ENCODE data around the gene TBCEL.

Gene TBCEL

DNA sequence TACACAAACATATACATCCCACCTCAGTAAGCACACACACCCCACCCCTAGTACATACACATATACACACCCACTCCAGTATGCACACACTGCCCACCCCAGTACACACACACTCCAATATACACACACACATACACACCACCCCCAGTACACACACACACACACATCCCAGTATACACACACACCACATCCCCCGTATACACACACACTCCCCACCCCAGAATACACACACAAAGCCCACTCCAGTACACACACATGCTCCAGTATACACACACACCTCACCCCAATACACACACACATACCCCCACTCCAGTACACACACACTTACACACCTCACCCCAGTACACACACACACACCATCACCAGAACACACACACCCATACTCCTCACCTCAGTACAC lies 84.5 kb downstream of the TBCEL start:
- no peaks in the 10 kb centered on the region for H3K9me3 ChIP-seq (ENCODE audit: insufficient read depth, low read length, severe bottlenecking)
- H3K9ac ChIP-seq (ENCODE audit: low read depth, low read length), result no peak overlapping the region
- H3K4me2 ChIP-seq (ENCODE audit: insufficient read depth, low read length), result no peak overlapping the region
- H3K4me3 ChIP-seq (ENCODE audit: low read depth in 1 of 2, low read length in 2 of 2), result no peak overlapping the region
- no peak for DNase-seq
- H3K27me3 ChIP-seq (ENCODE audit: insufficient read depth, low read length, poor library complexity), result peaks cover 19% of the 10 kb centered on the region
- TF ChIP-seq EZH2 (IDR thresholded peaks at IDR 0.05; ENCODE audit: borderline replicate concordance, low read depth, low read length, severe bottlenecking), result no peak
- TF ChIP-seq, protein P1, sequence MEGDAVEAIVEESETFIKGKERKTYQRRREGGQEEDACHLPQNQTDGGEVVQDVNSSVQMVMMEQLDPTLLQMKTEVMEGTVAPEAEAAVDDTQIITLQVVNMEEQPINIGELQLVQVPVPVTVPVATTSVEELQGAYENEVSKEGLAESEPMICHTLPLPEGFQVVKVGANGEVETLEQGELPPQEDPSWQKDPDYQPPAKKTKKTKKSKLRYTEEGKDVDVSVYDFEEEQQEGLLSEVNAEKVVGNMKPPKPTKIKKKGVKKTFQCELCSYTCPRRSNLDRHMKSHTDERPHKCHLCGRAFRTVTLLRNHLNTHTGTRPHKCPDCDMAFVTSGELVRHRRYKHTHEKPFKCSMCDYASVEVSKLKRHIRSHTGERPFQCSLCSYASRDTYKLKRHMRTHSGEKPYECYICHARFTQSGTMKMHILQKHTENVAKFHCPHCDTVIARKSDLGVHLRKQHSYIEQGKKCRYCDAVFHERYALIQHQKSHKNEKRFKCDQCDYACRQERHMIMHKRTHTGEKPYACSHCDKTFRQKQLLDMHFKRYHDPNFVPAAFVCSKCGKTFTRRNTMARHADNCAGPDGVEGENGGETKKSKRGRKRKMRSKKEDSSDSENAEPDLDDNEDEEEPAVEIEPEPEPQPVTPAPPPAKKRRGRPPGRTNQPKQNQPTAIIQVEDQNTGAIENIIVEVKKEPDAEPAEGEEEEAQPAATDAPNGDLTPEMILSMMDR (IDR thresholded peaks at IDR 0.05; ENCODE audit: borderline replicate concordance, extremely low read depth, low read length, poor library complexity, severe bottlenecking), result no peak
- no peaks in the 10 kb centered on the region for H3K79me2 ChIP-seq (ENCODE audit: insufficient read depth, low read length)
- H3K27ac ChIP-seq (ENCODE audit: low read length), result no peak overlapping the region
- H4K20me1 ChIP-seq (ENCODE audit: insufficient read depth, low read length), result no peaks in the 10 kb centered on the region
- H2AFZ ChIP-seq (ENCODE audit: low read depth, low read length), result no peak overlapping the region
- H3K36me3 ChIP-seq (ENCODE audit: insufficient read depth, low read length), result no peaks in the 10 kb centered on the region
- ATAC-seq (ENCODE audit: insufficient read depth, low read depth), result no peak
- H3K4me1 ChIP-seq (ENCODE audit: insufficient read depth, low read length), result no peaks in the 10 kb centered on the region

DNA sequence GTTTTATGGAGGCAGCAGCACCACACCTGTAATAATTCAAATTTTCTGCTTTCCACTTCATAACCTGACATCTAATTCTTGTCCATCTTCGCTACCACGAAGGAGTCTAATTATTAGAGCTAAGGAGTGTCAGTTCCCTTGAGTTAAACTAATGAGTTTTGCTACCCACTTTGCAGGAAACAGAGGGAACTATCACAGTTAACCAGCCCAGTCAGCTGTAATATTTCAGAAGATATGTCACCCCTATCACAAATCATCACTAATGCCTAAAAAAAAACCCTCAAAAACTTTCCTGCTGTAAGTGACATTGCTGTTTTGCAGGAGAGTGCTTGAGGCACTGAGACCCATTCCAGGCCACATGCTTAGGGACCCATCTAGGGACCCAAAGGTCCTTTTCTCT lies 85.6 kb downstream of the TBCEL start:
- Histone ChIP-seq H3K4me2 (ENCODE audit: insufficient read depth, low read length) (no peak overlapping the region), H3K4me1 (ENCODE audit: insufficient read depth, low read length) (no peaks in the 10 kb centered on the region), H3K9ac (ENCODE audit: low read depth, low read length) (no peak overlapping the region), H4K20me1 (ENCODE audit: insufficient read depth, low read length) (no peaks in the 10 kb centered on the region), H3K79me2 (ENCODE audit: insufficient read depth, low read length) (no peaks in the 10 kb centered on the region), H3K36me3 (ENCODE audit: insufficient read depth, low read length) (no peaks in the 10 kb centered on the region), H3K9me3 (ENCODE audit: insufficient read depth, low read length, severe bottlenecking) (no peaks in the 10 kb centered on the region), H3K27ac (ENCODE audit: low read length) (no peak overlapping the region), H3K27me3 (ENCODE audit: insufficient read depth, low read length, poor library complexity) (peaks cover 17% of the 10 kb centered on the region), H3K4me3 (ENCODE audit: low read depth in 1 of 2, low read length in 2 of 2) (no peak overlapping the region), H2AFZ (ENCODE audit: low read depth, low read length) (no peak overlapping the region)
- TF ChIP-seq EZH2 (IDR thresholded peaks at IDR 0.05; ENCODE audit: borderline replicate concordance, low read depth, low read length, severe bottlenecking), result no peak
- TF ChIP-seq, protein P1 (IDR thresholded peaks at IDR 0.05; ENCODE audit: borderline replicate concordance, extremely low read depth, low read length, poor library complexity, severe bottlenecking), result no peak
- ATAC-seq (ENCODE audit: insufficient read depth, low read depth) (no peak), DNase-seq (no peak)

DNA sequence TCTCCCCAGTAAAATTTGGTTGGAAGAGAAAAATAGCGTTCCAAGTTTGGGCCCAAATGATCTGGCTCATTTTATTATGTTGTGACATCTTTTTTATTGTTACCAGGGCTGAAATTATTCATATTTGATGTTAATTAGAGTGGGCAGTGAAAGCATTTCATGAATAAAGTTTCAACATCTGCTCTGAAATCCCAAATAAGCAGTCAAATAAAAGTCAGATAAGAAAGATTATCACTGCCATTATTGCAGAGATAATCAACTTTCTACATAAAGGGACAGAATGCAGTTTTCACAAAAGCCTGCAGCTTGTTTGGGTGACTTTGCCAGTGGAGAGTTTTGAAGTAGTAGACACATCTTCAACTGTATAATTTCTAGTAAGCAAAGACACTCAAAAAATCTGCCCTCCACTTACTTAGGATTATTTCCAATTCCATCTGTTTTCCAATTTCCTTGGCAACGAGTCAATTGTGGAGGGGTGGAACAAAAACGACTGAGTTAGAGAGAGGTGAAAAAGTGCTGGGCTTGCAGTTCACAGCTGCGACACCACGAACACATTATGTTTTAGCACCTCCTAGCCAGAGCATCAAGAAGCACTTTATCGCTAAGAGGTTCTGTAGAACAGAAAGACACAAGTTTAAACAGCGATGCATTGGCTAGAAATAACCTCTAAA lies 86.1 kb downstream of the TBCEL start:
- H3K27ac ChIP-seq (ENCODE audit: low read length), result no peak overlapping the region
- DNase-seq, result no peak
- H3K9ac ChIP-seq (ENCODE audit: low read depth, low read length), result no peak overlapping the region
- no peaks in the 10 kb centered on the region for H3K4me1 ChIP-seq (ENCODE audit: insufficient read depth, low read length)
- H3K9me3 ChIP-seq (ENCODE audit: insufficient read depth, low read length, severe bottlenecking), result no peaks in the 10 kb centered on the region
- no peak for TF ChIP-seq EZH2 (IDR thresholded peaks at IDR 0.05; ENCODE audit: borderline replicate concordance, low read depth, low read length, severe bottlenecking)
- no peak overlapping the region for H3K4me3 ChIP-seq (ENCODE audit: low read depth in 1 of 2, low read length in 2 of 2)
- no peak for ATAC-seq (ENCODE audit: insufficient read depth, low read depth)
- H4K20me1 ChIP-seq (ENCODE audit: insufficient read depth, low read length), result no peaks in the 10 kb centered on the region
- peaks cover 16% of the 10 kb centered on the region for H3K27me3 ChIP-seq (ENCODE audit: insufficient read depth, low read length, poor library complexity)
- H3K36me3 ChIP-seq (ENCODE audit: insufficient read depth, low read length), result no peaks in the 10 kb centered on the region
- H2AFZ ChIP-seq (ENCODE audit: low read depth, low read length), result no peak overlapping the region
- no peaks in the 10 kb centered on the region for H3K79me2 ChIP-seq (ENCODE audit: insufficient read depth, low read length)
- H3K4me2 ChIP-seq (ENCODE audit: insufficient read depth, low read length), result no peak overlapping the region

DNA sequence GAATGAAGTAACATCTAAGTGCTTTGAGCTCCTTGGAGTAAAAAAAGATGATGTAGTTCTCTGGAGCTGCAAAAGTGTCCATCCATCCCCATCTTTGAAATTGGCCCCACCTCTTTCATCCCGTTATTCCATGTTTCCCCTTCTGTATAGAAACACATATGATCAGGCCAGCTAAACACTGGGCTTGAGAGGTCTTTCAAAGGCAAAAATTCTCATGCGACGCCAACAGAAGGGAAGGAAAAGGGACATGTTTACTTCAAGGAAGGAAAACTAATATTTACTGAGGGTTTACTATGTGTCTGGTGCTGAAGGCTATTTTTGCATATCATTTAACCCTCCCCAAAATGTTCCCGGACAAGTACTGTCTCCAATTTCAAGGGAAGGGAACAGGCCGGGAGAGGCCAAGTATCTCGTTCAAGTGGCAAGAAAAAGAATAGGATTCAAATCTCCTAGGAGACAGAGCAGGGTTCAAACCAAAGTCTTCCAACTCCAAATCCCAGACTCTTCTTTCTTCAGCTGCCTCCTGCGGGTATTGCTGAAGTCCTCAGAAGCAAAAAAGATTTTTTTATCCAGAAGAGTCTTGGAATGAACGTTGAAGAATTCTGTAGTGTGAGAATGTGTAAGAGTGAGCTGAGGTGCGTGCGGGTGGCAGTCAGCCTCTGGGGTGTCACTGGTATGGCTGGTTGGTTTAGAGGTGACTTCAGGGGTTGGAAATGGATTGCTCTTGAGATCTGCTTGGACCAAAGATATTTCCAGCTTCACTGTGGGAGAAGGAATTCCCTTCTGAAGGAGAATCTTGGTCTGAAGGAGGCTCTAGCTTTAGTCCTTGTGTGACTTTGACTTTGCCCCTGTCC lies 87.2 kb downstream of the TBCEL start:
- Histone ChIP-seq H3K79me2 (ENCODE audit: insufficient read depth, low read length) (no peaks in the 10 kb centered on the region), H3K9ac (ENCODE audit: low read depth, low read length) (no peak overlapping the region), H3K9me3 (ENCODE audit: insufficient read depth, low read length, severe bottlenecking) (no peaks in the 10 kb centered on the region), H3K4me1 (ENCODE audit: insufficient read depth, low read length) (no peaks in the 10 kb centered on the region), H3K4me3 (ENCODE audit: low read depth in 1 of 2, low read length in 2 of 2) (no peak overlapping the region), H3K27ac (ENCODE audit: low read length) (no peak overlapping the region), H3K36me3 (ENCODE audit: insufficient read depth, low read length) (no peaks in the 10 kb centered on the region), H4K20me1 (ENCODE audit: insufficient read depth, low read length) (no peaks in the 10 kb centered on the region), H2AFZ (ENCODE audit: low read depth, low read length) (no peak overlapping the region), H3K27me3 (ENCODE audit: insufficient read depth, low read length, poor library complexity) (peaks cover 16% of the 10 kb centered on the region), H3K4me2 (ENCODE audit: insufficient read depth, low read length) (no peak overlapping the region)
- DNase-seq (no peak), ATAC-seq (ENCODE audit: insufficient read depth, low read depth) (no peak)
- TF ChIP-seq EZH2 (IDR thresholded peaks at IDR 0.05; ENCODE audit: borderline replicate concordance, low read depth, low read length, severe bottlenecking), result no peak
- TF ChIP-seq, protein P1 (IDR thresholded peaks at IDR 0.05; ENCODE audit: borderline replicate concordance, extremely low read depth, low read length, poor library complexity, severe bottlenecking), result no peak
